Measurements from ENCODE around the gene KCNK5. TPM values are rescaled to one million over a fixed set of nuclear protein-coding genes. Genes with fewer than 3 reads are reported as not detected.

Gene KCNK5
- total and polyA plus RNA-seq, 4 donors = 6.0 to 22.0 (median 16.1) TPM

- WGBS, 2 donors = 85 to 93% methylated on average over 3 of the region's 3 CpGs
- no peaks in the 10 kb centered on the region for H3K36me3 ChIP-seq (ENCODE audit: control insufficient read depth in 4 of 4, insufficient read depth in 4 of 4, low read length in 4 of 4)
These were observed 7.5 kb upstream of the KCNK5 start for GRCh38 chr6:39236742-39237141.

GRCh38 chr6:39233333-39233732 is 4.1 kb upstream of the KCNK5 start:
- WGBS, 2 donors = 89 to 93% methylated on average over 8 of the region's 8 CpGs
- Histone ChIP-seq H3K9me3 (ENCODE audit: control insufficient read depth in 4 of 4, insufficient read depth in 3 of 4, low read length in 3 of 4) (no peaks in the 10 kb centered on the region), H3K9ac (ENCODE audit: insufficient read depth in 1 of 2, low read length in 2 of 2) (no peak overlapping the region), H3K4me3 (no peak overlapping the region), H3K27me3 (ENCODE audit: control insufficient read depth in 3 of 3, insufficient read depth in 3 of 3, low read length in 2 of 3) (no peaks in the 10 kb centered on the region), H3K27ac (ENCODE audit: low read depth in 1 of 2, low read length in 1 of 2) (no peak overlapping the region), H3K36me3 (ENCODE audit: control insufficient read depth in 4 of 4, insufficient read depth in 4 of 4, low read length in 4 of 4) (no peaks in the 10 kb centered on the region), H3K4me1 (ENCODE audit: control insufficient read depth in 5 of 5, insufficient read depth in 5 of 5, low read length in 5 of 5) (peaks cover 0 to 10% (median 0%) of the 10 kb centered on the region in 5 donors)
- no peak for ATAC-seq (ENCODE audit: insufficient read depth, low FRiP score)
- TF ChIP-seq CTCF (IDR thresholded peaks at IDR 0.05; ENCODE audit: control extremely low read depth, extremely low read depth) = no peak
- DNase-seq = no peak

More at GRCh38 chr6:39236742-39237141, 7.5 kb upstream of the KCNK5 start:
- Histone ChIP-seq H3K27ac (ENCODE audit: low read depth in 1 of 2, low read length in 1 of 2) (no peak overlapping the region), H3K9ac (ENCODE audit: insufficient read depth in 1 of 2, low read length in 2 of 2) (no peak overlapping the region), H3K9me3 (ENCODE audit: control insufficient read depth in 4 of 4, insufficient read depth in 3 of 4, low read length in 3 of 4) (peaks cover 0 to 2% (median 0%) of the 10 kb centered on the region in 4 donors), H3K27me3 (ENCODE audit: control insufficient read depth in 3 of 3, insufficient read depth in 3 of 3, low read length in 2 of 3) (no peaks in the 10 kb centered on the region), H3K4me3 (no peak overlapping the region), H3K4me1 (ENCODE audit: control insufficient read depth in 5 of 5, insufficient read depth in 5 of 5, low read length in 5 of 5) (no peaks in the 10 kb centered on the region)
- DNase-seq (no peak), ATAC-seq (ENCODE audit: insufficient read depth, low FRiP score) (no peak)
- no peak for TF ChIP-seq CTCF (IDR thresholded peaks at IDR 0.05; ENCODE audit: control extremely low read depth, extremely low read depth)

GRCh38 chr6:39231521-39232243 is 2.4 kb upstream of the KCNK5 start:
- 83 to 86% methylated on average over 7 of the region's 7 CpGs for WGBS, 2 donors
- H3K4me3 ChIP-seq = no peak overlapping the region
- peaks cover 0 to 22% (median 2%) of the 10 kb centered on the region in 5 donors for H3K4me1 ChIP-seq (ENCODE audit: control insufficient read depth in 5 of 5, insufficient read depth in 5 of 5, low read length in 5 of 5)
- ATAC-seq (ENCODE audit: insufficient read depth, low FRiP score) = no peak
- TF ChIP-seq CTCF (IDR thresholded peaks at IDR 0.05; ENCODE audit: control extremely low read depth, extremely low read depth) = no peak
- H3K9ac ChIP-seq (ENCODE audit: insufficient read depth in 1 of 2, low read length in 2 of 2) = no peak overlapping the region
- H3K36me3 ChIP-seq (ENCODE audit: control insufficient read depth in 4 of 4, insufficient read depth in 4 of 4, low read length in 4 of 4) = no peaks in the 10 kb centered on the region
- H3K27ac ChIP-seq (ENCODE audit: low read depth in 1 of 2, low read length in 1 of 2) = no peak overlapping the region
- H3K9me3 ChIP-seq (ENCODE audit: control insufficient read depth in 4 of 4, insufficient read depth in 3 of 4, low read length in 3 of 4) = no peaks in the 10 kb centered on the region
- H3K27me3 ChIP-seq (ENCODE audit: control insufficient read depth in 3 of 3, insufficient read depth in 3 of 3, low read length in 2 of 3) = no peaks in the 10 kb centered on the region
- no peak for DNase-seq
